GM12872 (cell line): ENCODE measurements around the gene TEKT2.

Source experiments
- TF ChIP-seq, protein P1 (sequence below): IDR thresholded peaks from 3 replicates; pipeline ENCODE4 v1.5.1; 2011; ENCODE audit warnings: low read depth, mild to moderate bottlenecking, low read length, moderate library complexity; ENCODE audit not compliant: insufficient read depth

The TEKT2 gene

GRCh38 chr1:36099681-36100341 is 15.9 kb downstream of the TEKT2 start:
- TF ChIP-seq, protein P1, sequence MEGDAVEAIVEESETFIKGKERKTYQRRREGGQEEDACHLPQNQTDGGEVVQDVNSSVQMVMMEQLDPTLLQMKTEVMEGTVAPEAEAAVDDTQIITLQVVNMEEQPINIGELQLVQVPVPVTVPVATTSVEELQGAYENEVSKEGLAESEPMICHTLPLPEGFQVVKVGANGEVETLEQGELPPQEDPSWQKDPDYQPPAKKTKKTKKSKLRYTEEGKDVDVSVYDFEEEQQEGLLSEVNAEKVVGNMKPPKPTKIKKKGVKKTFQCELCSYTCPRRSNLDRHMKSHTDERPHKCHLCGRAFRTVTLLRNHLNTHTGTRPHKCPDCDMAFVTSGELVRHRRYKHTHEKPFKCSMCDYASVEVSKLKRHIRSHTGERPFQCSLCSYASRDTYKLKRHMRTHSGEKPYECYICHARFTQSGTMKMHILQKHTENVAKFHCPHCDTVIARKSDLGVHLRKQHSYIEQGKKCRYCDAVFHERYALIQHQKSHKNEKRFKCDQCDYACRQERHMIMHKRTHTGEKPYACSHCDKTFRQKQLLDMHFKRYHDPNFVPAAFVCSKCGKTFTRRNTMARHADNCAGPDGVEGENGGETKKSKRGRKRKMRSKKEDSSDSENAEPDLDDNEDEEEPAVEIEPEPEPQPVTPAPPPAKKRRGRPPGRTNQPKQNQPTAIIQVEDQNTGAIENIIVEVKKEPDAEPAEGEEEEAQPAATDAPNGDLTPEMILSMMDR, result peak; percentile 87

GRCh38 chr1:36100376-36100775 is 16.5 kb downstream of the TEKT2 start:
- TF ChIP-seq, protein P1, result no peak

DNA sequence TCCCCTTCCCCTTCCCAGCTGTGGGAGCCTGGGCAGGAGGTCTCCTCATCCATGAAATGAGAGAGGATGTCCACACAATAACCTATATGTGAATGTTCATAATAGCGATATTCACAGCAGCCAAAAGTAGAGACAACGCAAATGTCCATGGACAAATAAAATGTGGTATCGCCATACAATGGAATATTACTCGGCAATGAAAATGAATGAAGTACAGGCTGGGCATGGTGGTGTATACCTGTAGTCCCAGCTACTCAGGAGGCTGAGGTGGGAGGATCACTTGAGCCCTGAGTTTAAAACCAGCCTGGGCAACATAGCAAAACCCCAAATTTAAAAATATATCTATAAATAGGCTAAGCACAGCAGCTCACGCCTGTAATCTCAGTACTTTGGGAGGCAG is 17.7 kb downstream of the TEKT2 start:
- TF ChIP-seq, protein P1, result no peak

DNA sequence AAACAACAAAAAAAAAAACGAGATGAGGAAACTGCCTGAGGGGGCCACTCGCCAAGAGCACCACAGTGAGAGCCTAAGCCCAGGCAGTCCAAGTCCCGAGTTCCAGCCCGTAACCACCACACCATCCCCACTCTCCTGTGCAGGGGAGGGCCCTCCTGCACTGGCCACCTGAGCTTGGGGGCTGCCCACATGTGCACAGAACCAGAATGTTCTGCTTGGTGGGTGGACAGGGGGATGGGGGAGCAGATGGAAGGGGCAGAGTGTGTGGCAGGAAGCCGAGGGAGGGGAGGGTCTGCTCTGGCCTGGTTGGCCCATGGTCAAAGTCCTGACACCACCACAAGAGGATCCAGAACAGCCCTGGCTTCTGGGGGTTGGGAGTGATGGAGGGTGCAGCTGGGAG is 22.4 kb downstream of the TEKT2 start:
- TF ChIP-seq, protein P1, result no peak

GRCh38 chr1:36107394-36107793 is 23.5 kb downstream of the TEKT2 start:
- TF ChIP-seq, protein P1, result no peak

DNA sequence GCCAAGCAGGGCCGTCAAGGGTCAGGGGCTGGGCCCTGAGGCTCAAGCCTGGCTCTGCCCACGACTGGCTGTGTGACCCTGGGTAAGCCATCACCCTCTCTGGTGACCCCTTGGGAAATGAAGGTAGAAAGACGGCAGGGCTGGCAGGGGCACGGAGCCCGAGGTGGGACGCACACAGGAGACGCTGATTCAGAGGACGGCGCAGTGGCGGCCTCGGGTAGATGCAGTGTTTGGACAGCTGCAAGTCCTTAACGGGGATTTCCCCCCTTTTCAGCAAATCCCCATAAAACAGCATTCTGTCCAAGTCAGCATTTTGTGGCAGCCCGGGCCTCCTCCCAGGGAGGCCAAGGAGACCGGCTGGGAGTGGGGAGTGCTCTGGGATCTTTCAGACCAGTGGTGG is 24.4 kb downstream of the TEKT2 start:
- TF ChIP-seq, protein P1, result no peak

GRCh38 chr1:36109041-36109679 is 25.3 kb downstream of the TEKT2 start:
- TF ChIP-seq, protein P1, result no peak
